GM12874 (cell line): ENCODE data around the gene GPR139.

ENCODE experiments used
- TF ChIP-seq, protein P1 (sequence below): IDR thresholded peaks from 2 replicates; pipeline ENCODE4 v1.5.1; 2011; ENCODE audit warnings: low read depth, mild to moderate bottlenecking, control low read depth, low read length, moderate library complexity; ENCODE audit not compliant: insufficient read depth

Gene GPR139

DNA sequence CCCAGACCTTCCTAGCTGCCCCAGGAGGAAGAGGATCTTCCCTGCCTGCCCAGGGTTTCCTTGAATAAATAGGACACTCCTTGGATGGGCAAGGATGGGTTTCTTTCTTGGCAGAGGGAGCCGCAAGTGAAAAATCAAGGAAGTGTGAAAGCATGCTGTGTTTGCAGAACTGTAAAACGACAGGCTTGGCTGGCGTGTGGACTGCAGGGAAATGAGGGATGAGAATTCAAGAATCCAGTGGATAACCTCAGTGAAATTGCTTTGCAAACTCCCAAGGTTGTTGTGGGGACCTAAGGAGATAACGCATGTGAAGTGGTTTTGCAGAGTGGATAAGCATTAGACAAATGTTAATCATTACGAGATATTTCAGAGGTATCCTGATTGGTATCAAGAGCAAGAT lies 20.4 kb downstream of the GPR139 start:
- TF ChIP-seq, protein P1, sequence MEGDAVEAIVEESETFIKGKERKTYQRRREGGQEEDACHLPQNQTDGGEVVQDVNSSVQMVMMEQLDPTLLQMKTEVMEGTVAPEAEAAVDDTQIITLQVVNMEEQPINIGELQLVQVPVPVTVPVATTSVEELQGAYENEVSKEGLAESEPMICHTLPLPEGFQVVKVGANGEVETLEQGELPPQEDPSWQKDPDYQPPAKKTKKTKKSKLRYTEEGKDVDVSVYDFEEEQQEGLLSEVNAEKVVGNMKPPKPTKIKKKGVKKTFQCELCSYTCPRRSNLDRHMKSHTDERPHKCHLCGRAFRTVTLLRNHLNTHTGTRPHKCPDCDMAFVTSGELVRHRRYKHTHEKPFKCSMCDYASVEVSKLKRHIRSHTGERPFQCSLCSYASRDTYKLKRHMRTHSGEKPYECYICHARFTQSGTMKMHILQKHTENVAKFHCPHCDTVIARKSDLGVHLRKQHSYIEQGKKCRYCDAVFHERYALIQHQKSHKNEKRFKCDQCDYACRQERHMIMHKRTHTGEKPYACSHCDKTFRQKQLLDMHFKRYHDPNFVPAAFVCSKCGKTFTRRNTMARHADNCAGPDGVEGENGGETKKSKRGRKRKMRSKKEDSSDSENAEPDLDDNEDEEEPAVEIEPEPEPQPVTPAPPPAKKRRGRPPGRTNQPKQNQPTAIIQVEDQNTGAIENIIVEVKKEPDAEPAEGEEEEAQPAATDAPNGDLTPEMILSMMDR, result no peak

DNA sequence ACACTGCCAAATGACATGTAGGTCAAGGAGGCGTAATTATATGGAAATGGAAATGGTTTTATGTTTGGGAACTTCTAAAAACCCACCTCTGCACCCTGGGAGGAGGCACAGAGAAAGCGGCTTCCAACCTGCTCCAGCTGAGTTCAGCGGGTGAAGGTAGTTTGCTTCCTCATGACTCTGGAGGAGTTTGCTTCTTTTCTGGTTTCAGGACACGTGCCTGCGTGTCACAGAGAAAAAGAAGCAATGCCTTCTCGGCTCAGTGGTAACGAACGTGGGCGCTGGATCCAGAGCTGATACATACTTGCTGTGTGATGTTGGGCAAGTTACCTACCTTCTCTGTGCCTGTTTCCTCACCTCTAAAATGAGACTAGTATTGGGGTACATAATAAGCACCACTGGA lies 22.1 kb downstream of the GPR139 start:
- TF ChIP-seq, protein P1, result no peak

DNA sequence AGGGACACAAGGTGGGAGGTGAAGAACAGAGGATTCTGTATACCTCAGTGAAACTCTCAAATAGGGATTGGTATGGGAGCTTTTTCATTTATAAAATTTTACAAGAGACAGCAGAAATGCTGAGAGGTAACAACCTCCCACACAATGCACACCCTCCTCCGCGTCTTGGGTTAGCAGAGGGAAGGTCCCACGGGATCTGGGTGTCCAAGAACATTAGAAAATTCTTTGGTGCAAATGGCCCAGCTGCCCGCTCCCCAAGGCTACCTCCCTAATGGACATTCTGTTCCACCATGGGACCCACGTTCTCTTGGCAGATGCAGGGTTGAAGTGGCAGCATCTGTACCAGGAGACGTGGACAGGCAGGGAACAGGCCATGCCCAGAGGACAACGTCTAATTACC lies 22.5 kb downstream of the GPR139 start:
- TF ChIP-seq, protein P1, result no peak

DNA sequence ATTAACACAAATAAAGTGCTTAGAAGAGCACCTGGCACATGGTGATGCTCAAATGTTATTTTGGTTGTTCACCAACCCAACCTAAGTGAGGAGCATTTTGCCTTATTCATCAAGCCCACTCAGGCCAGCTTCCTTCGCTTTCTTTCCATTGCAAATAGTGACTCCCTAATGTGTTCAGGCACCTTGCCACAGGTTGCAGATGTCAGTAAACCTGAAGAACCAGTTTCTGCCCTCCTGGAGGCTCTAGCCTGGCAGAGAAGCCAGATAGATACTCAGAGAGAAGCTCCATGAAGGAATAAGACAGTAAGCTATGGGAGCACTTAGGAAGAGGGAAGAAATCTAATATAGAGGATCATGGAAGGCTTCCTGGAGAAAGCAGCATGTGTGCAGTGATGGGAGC lies 23.9 kb downstream of the GPR139 start:
- TF ChIP-seq, protein P1, result no peak

DNA sequence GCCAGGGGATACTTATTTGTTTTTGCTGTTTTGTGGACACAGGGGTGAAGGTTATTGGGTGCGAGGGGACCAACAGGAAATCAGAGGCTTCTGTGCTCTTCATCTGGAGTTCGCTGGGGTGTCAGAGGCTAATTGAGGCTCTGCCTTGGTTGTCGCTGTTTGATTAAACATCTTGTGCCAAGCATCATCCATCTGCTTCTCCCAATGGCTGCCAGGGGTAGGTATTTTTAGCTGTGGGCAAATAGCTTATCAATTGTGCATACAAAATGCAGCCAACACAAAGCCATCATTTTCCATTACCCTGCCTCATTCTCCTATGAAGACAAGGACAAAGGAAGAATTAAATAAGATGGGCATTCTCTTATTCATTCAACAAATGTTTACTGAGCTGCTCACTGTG lies 27.8 kb downstream of the GPR139 start:
- TF ChIP-seq, protein P1, result no peak

DNA sequence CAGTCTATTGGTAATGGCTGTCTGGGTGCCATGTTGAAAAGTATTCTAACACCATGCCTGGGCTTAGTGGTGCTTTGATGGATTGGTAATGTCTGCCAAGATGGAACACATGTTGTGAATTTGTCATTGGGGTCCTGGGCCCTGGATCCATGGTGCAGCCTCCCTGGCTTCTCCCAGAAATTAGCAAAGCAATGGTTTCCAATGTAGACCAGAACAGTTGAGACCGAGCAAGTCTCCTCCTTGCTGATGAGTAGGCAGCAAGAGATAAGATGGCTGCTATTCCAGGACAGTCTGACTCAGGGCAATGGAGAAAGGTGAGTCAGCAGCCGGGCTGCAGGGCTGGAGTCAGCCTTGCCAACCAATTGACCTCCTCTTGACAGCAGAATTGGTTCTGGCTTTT lies 30.8 kb downstream of the GPR139 start:
- TF ChIP-seq, protein P1, result no peak

DNA sequence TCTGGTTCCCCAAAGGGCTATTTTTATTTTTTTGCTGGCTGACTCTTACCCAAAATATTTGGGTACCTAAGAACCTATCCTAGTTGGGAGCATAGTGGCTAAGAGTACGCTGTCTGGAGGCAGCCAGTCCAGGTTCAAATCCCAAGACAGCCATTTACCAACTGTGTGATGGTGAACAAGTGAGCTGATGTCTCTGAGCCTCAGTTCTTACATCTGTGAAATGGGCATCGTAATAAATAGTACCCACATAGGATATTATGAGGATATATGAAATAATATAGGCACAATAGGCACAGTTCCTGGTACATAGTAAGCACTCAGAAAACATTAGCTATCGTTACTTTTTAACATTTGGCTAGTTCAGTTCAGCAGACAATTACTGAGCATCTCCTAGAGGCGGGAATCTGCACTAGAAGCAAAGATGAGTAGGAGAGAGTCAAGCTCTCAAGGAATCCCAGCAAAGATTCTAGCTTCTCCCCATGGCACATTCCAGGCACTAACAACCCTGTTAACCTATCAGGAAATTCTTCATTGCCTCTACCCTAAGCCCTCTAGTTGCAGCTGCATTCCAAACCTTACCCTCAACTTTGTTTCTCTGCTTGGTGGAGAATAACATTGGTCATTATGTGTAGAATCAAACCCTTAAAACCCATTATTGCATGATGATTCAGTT lies 31.6 kb downstream of the GPR139 start:
- TF ChIP-seq, protein P1, result no peak
